HG02943 (cell line): ENCODE measurements around the gene BUD23.
"Not testable (repeated sequence)": the region's sequence is repeated elsewhere in the genome, so short reads cannot be mapped to it uniquely, and the experiment has no call there.

ENCODE experiments used
- ATAC-seq: cut with Tn5 transposase; IDR thresholded peaks from one replicate; pipeline ENCODE4 v1.9.1; 2021; ENCODE audit warnings: mild to moderate bottlenecking, low read depth, moderate library complexity; ENCODE audit not compliant: unreplicated experiment

Gene BUD23

GRCh38 chr7:73699370-73700068 is 16.1 kb downstream of the BUD23 start:
- no peak for ATAC-seq

- no peak for ATAC-seq
Observed at GRCh38 chr7:73700069-73700423, 16.6 kb downstream of the BUD23 start.

DNA sequence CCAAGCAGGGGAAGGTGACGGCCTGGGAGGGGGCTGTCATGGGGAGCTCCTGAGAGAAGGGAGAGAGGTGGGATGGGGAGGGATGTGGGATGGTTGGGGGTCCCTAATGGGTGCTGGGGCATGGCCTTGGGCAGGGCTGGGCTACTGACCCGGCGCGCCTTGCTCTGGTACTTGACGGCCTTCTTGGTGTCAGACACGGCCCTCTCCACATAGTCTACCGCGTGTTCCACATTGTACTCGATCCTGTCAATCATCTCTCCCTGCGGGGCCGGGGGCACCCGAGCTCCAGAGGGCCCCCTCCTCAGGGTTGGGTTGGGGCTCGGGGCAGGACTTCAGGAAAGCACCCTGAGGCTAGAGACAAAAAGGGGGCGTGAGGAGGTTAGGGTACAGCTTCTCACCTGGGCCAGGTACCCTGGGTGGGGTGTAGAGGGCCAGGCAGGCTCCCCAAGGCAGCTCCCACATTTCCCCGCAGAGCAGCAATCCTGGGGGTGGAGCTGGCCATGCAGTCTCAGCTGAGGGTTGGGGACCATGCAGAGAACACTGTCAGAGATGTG is 17.3 kb downstream of the BUD23 start:
- ATAC-seq, result no peak

GRCh38 chr7:73701357-73701995 is 18.1 kb downstream of the BUD23 start:
- no peak for ATAC-seq

GRCh38 chr7:73702226-73702625 is 18.8 kb downstream of the BUD23 start:
- no peak for ATAC-seq

DNA sequence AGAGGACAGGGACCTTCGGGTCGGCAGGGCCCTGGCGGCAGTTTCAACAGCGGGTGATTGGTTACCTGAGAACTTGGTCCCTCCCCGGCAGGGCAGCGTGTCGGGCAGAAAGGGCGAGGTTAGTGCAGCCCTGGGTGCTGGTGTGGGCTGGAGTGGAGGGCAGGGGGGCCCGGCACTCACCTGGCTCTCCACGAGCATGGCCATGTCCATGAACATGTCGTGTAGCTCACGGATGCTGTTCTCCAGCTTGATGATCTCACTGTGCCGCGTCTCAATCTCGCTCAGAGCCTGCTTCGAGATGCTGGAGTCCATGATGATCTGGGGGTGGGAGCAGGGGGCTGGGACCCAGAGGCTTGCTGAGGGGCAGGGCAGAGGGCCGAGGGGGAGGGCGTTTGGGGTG is 19.3 kb downstream of the BUD23 start:
- no peak for ATAC-seq

- no peak for ATAC-seq
Observed at GRCh38 chr7:73703225-73703624, 19.8 kb downstream of the BUD23 start.

DNA sequence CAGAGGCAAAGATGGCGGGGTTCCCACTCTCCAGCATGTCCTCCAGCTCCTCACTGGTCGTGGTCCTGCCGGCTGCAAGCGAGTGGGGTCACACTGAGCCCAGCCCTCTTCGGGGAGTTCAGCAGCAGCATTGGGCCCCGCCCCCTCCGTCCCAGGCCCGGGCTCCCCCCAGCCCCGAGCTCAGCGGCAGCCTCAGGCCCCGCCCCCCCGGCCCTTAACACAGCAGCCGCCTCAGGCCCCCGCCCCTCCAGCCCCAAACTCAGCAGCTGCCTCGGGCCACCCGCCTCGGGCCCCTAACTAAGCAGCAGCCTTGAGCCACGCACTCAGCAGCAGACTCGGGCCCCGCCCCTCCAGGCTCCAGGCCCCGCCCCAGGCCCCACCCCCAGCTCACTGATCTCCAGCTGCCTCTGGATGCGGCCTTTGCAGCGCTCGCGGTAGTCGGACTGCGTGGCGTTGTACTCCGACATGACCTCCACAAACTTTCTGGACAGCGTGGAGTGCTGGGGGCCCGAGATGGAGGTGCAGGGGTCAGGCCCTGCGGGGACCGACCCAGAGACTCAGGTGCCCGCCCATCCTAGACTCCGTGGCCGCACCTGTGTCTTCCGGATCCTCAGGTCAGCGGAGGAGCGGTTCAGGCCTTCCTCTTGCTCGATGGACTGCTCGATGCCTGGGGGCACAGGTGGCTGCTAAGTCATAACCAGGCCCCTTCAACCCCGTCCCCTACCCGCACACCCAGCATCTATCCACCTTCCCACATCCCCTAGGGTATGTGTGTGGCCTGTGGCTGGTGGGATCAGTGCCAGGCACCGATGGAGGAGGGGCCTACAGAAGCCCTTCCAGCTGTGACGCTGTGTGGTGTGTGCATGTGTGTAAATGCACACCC is 20.6 kb downstream of the BUD23 start:
- ATAC-seq, result no peak

DNA sequence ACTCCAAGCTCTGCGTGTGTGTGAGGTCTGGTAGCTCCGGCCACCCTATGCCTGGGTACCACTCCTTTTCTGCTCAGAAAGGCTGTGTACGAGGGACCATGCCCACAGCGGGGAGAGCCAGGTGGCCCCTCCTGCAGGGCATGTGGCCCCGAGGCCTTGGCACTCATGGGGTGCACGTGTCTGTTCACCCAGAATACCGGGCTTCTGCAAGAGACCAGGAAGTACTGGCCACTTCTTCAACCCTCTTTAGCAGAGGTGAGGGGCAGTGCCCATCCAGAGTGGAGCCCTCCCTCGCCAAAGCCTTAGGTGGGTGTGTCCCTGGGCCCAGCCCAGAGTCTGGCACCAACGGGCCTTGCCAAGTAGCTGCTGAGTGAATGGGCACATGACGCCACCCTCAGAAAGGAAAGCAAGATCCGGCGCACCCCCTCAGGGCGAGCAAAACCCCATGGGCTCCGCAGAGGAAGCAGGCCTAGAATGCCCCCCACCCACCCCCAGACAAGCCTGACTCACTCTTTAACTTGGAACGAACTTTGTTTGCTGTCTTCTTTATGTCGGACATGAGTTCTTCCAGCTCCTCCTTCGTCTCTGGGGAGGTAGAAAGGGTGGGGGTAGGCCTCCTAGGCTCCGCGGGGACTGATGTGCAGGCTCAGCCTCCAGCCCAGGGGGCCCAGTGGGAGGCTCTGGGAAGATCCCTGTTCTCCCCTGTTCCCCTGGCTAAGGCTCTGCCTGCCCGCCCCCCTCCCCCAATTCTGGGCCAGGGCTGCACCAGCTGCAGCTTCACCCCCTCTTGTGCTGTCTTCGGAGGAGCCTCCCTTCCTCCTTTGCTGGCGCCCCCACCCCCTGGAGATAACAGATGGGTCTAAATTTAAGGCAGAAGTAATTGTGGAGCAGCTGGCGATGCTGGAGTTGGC is 21.5 kb downstream of the BUD23 start:
- no peak for ATAC-seq

DNA sequence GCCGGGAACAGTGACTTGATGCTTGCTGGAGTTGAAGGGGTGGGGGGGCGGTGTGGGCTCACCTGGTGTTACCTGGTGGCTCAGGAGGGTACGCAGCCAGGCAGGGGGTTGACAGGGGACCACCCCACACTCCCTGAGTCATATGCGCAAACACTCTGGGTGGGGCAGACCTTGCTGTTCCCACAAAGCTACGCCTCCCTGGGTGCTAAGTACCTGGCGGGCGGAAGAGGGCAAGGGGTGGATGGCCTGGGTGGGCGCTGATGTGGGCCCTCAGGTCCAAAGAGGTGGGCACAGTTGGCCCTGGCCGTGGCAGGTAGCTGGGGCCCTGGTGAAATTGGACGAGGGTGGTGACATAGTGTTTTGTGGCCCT is 22.1 kb downstream of the BUD23 start:
- ATAC-seq, result no peak

DNA sequence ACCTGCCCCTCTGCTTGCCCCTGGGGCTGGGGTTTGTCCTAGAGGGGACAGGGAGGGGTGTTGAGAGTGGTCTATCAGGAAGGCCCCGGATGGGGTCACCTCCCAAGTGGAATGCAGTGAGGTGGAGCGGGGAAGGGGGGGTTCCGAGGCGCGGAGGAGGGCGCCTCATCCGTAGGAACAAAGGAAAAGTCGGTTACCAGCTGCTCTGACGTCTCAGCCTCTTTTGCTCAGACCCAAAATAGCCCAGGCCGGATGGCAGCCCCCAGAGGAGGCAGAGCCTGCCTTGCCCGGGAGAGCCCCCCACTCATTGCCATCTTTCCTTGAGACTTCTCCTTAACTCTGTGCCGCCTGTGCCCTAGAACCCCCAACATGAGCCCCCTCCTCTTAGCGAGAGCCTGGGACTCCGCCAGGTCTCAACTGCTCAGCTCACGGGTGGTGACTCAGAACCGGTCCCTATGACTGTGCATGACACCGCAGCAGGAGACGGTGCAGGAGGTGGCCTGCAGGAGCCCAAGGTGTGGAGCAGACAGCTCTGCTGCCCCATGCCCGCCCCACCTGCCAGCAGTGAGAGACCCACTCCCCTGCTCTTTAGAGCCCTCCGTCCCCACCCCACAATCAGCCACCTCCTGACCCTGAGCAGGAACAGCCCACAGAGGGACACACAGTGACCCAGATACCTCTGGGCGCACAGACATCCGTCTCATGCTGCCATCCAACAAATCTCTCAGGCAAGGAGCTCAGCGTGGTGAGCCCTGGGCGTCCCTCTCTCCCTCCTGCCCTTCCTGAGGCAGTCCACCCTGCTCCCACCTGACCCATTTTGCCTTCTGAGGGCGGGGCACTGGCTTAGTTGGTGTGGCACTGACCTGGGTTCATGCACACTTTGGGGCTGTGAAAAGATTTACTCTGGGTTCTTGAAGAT is 23.0 kb downstream of the BUD23 start:
- no peak for ATAC-seq

GRCh38 chr7:73707045-73707631 is 23.7 kb downstream of the BUD23 start:
- ATAC-seq, result no peak

DNA sequence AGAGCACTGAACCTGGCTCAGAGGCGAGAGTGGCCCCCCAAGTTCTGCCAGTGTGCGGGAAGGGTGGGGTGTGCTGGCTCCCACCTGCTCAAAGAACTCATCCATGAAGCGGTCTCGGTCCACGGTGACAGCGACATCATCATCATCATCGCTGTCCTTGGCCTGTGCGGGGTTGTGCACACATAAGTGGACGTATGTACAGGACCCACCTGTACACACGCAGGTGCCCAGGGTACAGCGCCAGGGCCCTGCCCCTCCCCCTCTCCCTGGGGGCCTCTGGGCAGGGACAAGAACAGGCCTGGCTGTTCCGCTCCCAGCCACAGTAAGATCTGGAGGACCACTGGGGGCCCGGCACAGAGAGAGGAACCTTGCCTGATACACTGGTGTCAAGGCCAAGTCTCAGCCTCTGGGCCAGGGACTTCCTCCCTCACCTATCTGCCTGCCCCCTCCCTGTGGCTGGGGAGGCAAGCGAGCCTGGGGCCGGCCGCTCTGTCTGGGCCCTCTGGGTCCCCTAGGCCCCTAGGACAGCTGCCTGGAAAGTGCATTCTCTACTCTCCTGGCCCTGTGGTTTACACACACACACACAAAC is 25.7 kb downstream of the BUD23 start:
- ATAC-seq, result no peak

- no peak for ATAC-seq
Observed at GRCh38 chr7:73712773-73713172, 29.4 kb downstream of the BUD23 start.

GRCh38 chr7:73713319-73713718 is 29.9 kb downstream of the BUD23 start:
- not testable (repeated sequence) for ATAC-seq

DNA sequence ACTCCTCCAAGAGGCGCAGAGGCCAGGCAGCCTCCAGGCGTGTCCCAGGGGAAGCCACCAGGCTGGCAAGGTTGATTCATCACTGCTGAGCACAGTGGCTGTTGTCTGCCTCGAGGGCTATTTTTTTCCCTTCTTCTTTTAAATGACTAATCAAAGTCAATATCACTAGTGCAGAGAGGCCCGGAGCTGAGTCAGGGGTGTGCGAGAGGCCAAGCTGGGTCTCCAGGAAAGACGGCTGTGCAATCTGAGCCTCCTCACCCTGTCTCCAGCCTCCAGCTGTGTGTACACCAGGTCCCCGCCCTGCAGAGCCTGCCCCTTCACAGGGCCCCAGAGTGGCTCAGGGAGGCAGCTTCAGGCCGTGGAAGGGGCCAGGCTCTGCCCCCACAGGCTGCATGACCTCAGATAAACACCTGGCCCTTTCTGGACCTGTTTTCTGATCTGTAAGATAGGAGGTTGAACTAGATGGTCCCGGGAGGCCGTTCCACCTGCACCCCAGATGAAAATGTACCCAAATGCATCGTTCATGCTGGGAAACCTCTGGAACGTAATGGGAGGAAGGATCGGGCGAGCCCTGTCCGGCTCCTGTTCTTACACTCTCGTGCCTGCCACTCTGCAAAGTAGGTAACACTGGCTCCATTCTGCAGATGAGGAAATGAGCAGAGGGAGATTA is 32.4 kb downstream of the BUD23 start:
- no peak for ATAC-seq

DNA sequence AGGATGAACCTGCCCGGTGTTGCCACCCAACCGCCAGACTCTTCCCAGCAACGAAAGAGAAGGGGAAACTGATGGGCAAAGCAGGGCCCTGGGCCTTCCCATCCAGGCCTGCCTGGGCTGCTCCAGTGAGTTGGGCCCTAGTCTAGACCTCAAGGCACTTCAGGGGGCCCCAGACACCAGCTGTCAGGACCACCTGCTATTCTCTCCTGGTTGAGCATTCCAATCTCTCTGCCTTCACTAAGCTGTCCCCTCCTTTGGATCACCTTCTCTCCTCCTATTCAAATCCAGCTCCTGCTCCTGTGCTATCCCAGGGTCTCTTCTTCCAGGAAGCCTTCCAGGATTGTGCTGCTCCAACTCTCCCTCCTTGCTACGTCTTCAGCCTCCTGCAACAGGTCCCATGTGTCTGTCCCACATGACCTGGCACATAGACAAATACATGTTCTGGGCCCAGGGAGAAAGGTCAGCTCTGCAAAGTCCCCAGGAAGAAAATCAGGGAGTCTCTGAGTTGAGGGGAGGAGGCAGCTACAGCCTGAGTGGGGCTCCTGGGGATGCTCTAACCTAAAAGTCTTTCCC is 33.0 kb downstream of the BUD23 start:
- no peak for ATAC-seq
